H54 (cell line): ENCODE results near the gene ZC3H13.

Experiments used
- DNase-seq: peaks from one replicate; pipeline ENCODE4 v3.0.0; 2011; ENCODE audit warnings: low spot score, mixed read lengths; ENCODE audit not compliant: insufficient read length
- FAIRE-seq: peaks from 3 replicates; lab custom pipeline; 2011; peaks lifted over from hg19 to GRCh38; lab: Jason Lieb, UNC
- POLR2A ChIP-seq: IDR thresholded peaks from 2 replicates; pipeline ENCODE4 v1.6.1; 2011; ENCODE audit warnings: low read depth, mild to moderate bottlenecking, low read length

ZC3H13 gene

DNA sequence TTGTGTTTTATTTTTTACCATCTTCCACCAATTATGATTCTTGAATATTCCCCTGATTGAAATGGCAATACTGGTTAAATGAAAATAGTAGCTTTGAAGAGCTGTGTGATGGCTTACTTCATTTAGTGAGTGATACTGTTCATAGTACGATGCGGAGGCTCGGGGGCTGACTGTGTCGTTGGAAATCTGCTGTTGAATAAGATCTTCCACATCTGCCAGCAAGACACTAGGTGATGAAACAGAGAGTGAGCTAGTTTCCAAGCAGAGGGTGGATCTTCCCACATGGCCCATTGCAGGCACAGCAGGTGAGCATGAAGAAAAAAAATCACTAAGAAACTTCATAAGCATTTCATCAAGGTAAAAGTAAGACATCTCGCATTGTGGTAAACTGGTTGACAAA is 29.8 kb upstream of the ZC3H13 start:
- DNase-seq (no peak), FAIRE-seq (no peak)
- no peak for TF ChIP-seq POLR2A

DNA sequence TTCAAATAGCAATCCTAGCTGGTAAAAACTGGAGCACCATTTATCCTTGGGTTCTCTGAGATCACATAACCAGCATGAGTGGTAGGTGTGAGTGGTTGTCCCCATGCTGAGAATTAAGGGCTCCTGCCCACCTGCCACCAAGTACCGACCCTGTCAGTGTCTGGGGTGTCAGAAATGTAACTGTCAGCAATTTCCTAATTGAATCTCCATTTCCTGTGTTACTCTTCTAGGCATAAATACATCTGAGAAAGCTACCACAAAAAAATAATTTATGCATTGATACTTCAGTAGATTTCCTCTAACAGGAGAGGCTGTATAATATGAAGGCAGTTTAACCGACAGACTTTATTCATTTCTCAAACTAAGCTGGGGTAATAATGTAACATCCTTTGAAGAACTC is 27.2 kb upstream of the ZC3H13 start:
- no peak for DNase-seq
- no peak for FAIRE-seq
- TF ChIP-seq POLR2A = no peak

- FAIRE-seq (no peak), DNase-seq (no peak)
- no peak for TF ChIP-seq POLR2A
These were observed 24.7 kb upstream of the ZC3H13 start for GRCh38 chr13:46077265-46077664.

GRCh38 chr13:46076827-46077226 is 24.3 kb upstream of the ZC3H13 start:
- TF ChIP-seq POLR2A = no peak
- DNase-seq (no peak), FAIRE-seq (no peak)

DNA sequence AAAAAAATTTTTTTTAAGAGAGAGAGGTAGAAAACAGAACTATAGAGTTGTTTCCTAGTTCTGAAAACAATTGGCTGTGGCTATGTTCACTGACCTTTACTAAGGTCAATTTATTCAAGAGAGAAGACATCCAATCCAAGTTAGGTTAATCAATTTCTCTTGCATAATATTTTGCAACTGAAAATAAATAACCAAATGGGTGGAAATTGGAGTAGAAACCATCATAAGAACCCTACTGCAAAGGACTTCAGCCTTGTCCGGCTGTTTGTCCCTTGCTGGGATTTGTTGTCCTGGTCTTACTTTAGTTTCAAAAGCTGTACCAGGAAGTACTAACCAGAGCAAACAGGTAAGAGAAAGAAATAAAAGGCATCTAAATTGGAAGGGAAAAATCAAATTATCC is 23.3 kb upstream of the ZC3H13 start:
- DNase-seq = no peak
- TF ChIP-seq POLR2A = no peak
- FAIRE-seq = no peak

GRCh38 chr13:46071590-46072249 is 19.2 kb upstream of the ZC3H13 start:
- FAIRE-seq = no peak
- no peak for DNase-seq
- TF ChIP-seq POLR2A = no peak

DNA sequence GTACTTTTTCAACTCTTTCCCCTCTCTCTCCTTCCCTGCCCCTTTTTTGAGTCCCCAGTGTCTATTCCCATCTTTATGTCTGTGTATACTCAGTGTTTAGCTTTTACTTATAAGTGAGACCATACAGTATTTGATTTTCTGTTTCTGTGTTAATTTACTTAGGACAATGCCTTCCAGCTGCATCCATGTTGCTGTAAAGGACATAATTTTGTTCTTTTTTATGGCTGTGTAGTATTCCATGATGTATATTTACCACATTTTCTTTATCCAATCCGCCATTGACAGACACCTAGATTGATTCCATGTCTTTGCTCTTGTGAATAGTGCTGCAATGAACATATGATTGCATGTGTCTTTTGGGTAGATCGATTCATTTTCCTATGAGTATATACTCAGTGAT is 10.7 kb upstream of the ZC3H13 start:
- DNase-seq (no peak), FAIRE-seq (no peak)
- TF ChIP-seq POLR2A = no peak

- no peak for TF ChIP-seq POLR2A
- DNase-seq = no peak
- no peak for FAIRE-seq
These were observed 9.6 kb upstream of the ZC3H13 start for GRCh38 chr13:46062185-46062584.

- FAIRE-seq (no peak), DNase-seq (no peak)
- TF ChIP-seq POLR2A = no peak
These were observed 6.9 kb upstream of the ZC3H13 start for GRCh38 chr13:46059405-46059804.

GRCh38 chr13:46058268-46058667 is 5.7 kb upstream of the ZC3H13 start:
- DNase-seq = no peak
- FAIRE-seq = no peak

GRCh38 chr13:46057256-46058015 is 4.9 kb upstream of the ZC3H13 start:
- FAIRE-seq (no peak), DNase-seq (no peak)
- TF ChIP-seq POLR2A = no peak

More at GRCh38 chr13:46058268-46058667, 5.7 kb upstream of the ZC3H13 start:
- TF ChIP-seq POLR2A = no peak

GRCh38 chr13:46053162-46054012 is 841 bp upstream of the ZC3H13 start:
- FAIRE-seq (no peak), DNase-seq (no peak)
- TF ChIP-seq POLR2A = no peak

GRCh38 chr13:46051968-46052318 is 603 bp downstream of the ZC3H13 start:
- FAIRE-seq (no peak), DNase-seq (no peak)
- no peak for TF ChIP-seq POLR2A

DNA sequence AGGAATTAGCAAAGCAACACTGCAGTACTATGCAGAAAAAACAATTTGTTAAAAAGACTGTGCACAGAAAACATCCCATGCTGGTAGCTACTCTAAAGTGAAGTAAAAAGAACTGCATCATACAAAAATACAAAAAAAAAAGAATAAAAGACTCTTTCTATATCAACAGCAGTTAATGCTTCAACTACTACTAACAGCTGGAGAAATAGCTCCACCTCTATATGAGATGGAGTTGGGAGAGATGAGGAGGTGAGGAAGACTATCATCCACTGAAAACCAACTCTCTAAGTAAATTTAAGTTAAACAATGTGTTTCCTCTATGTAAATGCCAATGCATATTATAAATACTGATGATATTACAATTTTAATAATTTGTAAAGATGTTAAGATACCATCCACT is 1.8 kb downstream of the ZC3H13 start:
- TF ChIP-seq POLR2A = no peak
- FAIRE-seq (no peak), DNase-seq (no peak)
